Measurements from ENCODE around the gene CUX1.
A peak's percentile ranks its signal among the peaks of the same experiment; 100 is the strongest.

CUX1 gene

GRCh38 chr7:101882595-101883564 lies 65.5 kb downstream of the CUX1 start:
- Histone ChIP-seq H3K4me1 (ENCODE audit: control insufficient read depth, insufficient read depth, low read length) (peaks cover 30% of the 10 kb centered on the region), H3K9me3 (ENCODE audit: control insufficient read depth, insufficient read depth, low read depth, low read length) (no peaks in the 10 kb centered on the region), H3K4me3 (ENCODE audit: low read depth, low read length) (peak overlapping the region; percentile 13; the same call in 1 of the 2 replicates), H3K27ac (ENCODE audit: extremely low read depth, low read depth, low read length) (no peak overlapping the region; the same call in 1 of the 2 replicates), H3K36me3 (ENCODE audit: control insufficient read depth in 2 of 2, insufficient read depth in 1 of 2, low read length in 2 of 2) (no peaks in the 10 kb centered on the region)
- ChIA-PET CTCF (interaction anchor here (0.6 to 0.7 kb wide), 4 partner anchors 19 to 561 kb away, joined by 3 to 5 read pairs (median 4); no protein-coding TSS in a partner anchor), POLR2A (interaction anchor here (0.6 kb wide), 1 partner anchor 453 kb away, joined by 3 read pairs; no protein-coding TSS in a partner anchor)
- TF ChIP-seq ZNF747 (tag by site-specific recombination; IDR thresholded peaks at IDR 0.05) (no peak), KLF8 (tag by site-specific recombination; IDR thresholded peaks at IDR 0.05) (0 out of 2 replicates have a peak, but pooled peaks have one; percentile 46), KLF7 (tag by site-specific recombination; IDR thresholded peaks at IDR 0.05; ENCODE audit: borderline replicate concordance) (no peak), ZBTB8A (tag by site-specific recombination; IDR thresholded peaks at IDR 0.05) (peak; percentile 75), ZSCAN18 (tag by site-specific recombination; IDR thresholded peaks at IDR 0.05) (no peak), ZNF175 (tag by site-specific recombination; IDR thresholded peaks at IDR 0.05) (no peak), FEZF1 (tag by site-specific recombination; IDR thresholded peaks at IDR 0.05) (peak; percentile 98), ZBTB7A (tag by site-specific recombination; IDR thresholded peaks at IDR 0.05; ENCODE audit: low read depth) (no peak), ZNF24 (tag by site-specific recombination; IDR thresholded peaks at IDR 0.05) (peak; percentile 87), ZNF670 (tag by site-specific recombination; IDR thresholded peaks at IDR 0.05; ENCODE audit: low read depth) (no peak), ZIC2 (tag by site-specific recombination; IDR thresholded peaks at IDR 0.05) (no peak), ZNF518A (tag by site-specific recombination; conservative IDR thresholded peaks at IDR 0.05; ENCODE audit: low read depth) (0 out of 2 replicates have a peak, but pooled peaks have one; percentile 38), ZBTB21 (tag by site-specific recombination; IDR thresholded peaks at IDR 0.05) (peak; percentile 96), GFI1B (tag by site-specific recombination; IDR thresholded peaks at IDR 0.05) (0 out of 2 replicates have a peak, but pooled peaks have one; percentile 68), ZNF596 (tag by site-specific recombination; IDR thresholded peaks at IDR 0.05) (no peak), ZNF394 (tag by site-specific recombination; IDR thresholded peaks at IDR 0.05; ENCODE audit: borderline replicate concordance) (peak; percentile 56), WT1 (tag by site-specific recombination; IDR thresholded peaks at IDR 0.05) (peak; percentile 89), INSM2 (tag by site-specific recombination; IDR thresholded peaks at IDR 0.05) (peak; percentile 89), ZNF792 (tag by site-specific recombination; IDR thresholded peaks at IDR 0.05) (0 out of 2 replicates have a peak, but pooled peaks have one; percentile 26), ZNF514 (tag by site-specific recombination; IDR thresholded peaks at IDR 0.05) (no peak), ZNF558 (tag by site-specific recombination; IDR thresholded peaks at IDR 0.05) (peak; percentile 42; the same call in 1 of the 2 replicates), ZNF433 (tag by site-specific recombination; IDR thresholded peaks at IDR 0.05; ENCODE audit: low read depth) (no peak), ZNF610 (tag by site-specific recombination; IDR thresholded peaks at IDR 0.05; ENCODE audit: borderline replicate concordance) (peak; percentile 77)
- TF ChIP-seq, protein P1, sequence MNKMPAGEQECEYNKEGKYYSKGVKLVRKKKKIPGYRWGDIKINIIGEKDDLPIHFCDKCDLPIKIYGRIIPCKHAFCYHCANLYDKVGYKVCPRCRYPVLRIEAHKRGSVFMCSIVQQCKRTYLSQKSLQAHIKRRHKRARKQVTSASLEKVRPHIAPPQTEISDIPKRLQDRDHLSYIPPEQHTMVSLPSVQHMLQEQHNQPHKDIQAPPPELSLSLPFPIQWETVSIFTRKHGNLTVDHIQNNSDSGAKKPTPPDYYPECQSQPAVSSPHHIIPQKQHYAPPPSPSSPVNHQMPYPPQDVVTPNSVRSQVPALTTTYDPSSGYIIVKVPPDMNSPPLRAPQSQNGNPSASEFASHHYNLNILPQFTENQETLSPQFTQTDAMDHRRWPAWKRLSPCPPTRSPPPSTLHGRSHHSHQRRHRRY (tag by site-specific recombination; IDR thresholded peaks at IDR 0.05) = no peak
- TF ChIP-seq, protein P2, sequence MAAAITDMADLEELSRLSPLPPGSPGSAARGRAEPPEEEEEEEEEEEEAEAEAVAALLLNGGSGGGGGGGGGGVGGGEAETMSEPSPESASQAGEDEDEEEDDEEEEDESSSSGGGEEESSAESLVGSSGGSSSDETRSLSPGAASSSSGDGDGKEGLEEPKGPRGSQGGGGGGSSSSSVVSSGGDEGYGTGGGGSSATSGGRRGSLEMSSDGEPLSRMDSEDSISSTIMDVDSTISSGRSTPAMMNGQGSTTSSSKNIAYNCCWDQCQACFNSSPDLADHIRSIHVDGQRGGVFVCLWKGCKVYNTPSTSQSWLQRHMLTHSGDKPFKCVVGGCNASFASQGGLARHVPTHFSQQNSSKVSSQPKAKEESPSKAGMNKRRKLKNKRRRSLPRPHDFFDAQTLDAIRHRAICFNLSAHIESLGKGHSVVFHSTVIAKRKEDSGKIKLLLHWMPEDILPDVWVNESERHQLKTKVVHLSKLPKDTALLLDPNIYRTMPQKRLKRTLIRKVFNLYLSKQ (tag by site-specific recombination; IDR thresholded peaks at IDR 0.05; ENCODE audit: borderline replicate concordance) = no peak
